GM12878 (cell line): ENCODE results near the gene PODN. TPM values are rescaled to one million over a fixed set of nuclear protein-coding genes. Genes with fewer than 3 reads are reported as not detected.

Source experiments
- ATAC-seq: fragments of 200-7000 bp; cut with Tn5 transposase; 3 replicates; pipeline ENCODE4 v1.9.1; 2020; ENCODE audit warnings: mild to moderate bottlenecking, moderate library complexity
- BruUV-seq: library from RNA; stranded (reverse); fragments of 400-500 nt; replicated peaks from 2 replicates; lab custom pipeline; 2021; lab: Mats Ljungman, UMichigan
- CTCF ChIA-PET: fragments of 300-600 bp; sonication (Branson Sonifier 250); formaldehyde crosslinking; extraction: SDS; loops from one replicate; lab custom pipeline; 2021; ENCODE audit warnings: inconsistent platforms; lab: Yijun Ruan, JAX
- POLR2A ChIA-PET: fragments of 350-600 bp; formaldehyde crosslinking; extraction: SDS; loops from one replicate; lab custom pipeline; 2021; ENCODE audit warnings: inconsistent platforms; lab: Charles Lee
- RAD21 ChIA-PET: fragments of 300-600 bp; sonication (Branson Sonifier 250); formaldehyde crosslinking; loops from one replicate; lab custom pipeline; 2023; ENCODE audit warnings: antibody characterized with exemption; ENCODE audit not compliant: unreplicated experiment; lab: Charles Lee
- SMC1A ChIA-PET: fragments of 300-600 bp; sonication (Branson Sonifier 250); formaldehyde crosslinking; loops from one replicate; lab custom pipeline; 2023; ENCODE audit not compliant: unreplicated experiment, uncharacterized antibody; lab: Charles Lee
- DNase-seq: peaks from one replicate; pipeline ENCODE4 v3.0.0-alpha.2; 2011; ENCODE audit warnings: low read depth, low spot score
- FAIRE-seq: peaks from 3 replicates; lab custom pipeline; 2011; peaks lifted over from hg19 to GRCh38; lab: Jason Lieb, UNC
- H2AFZ ChIP-seq: 2 replicates; pipeline ENCODE4 v1.6.0; 2011; ENCODE audit warnings: low read depth, low read length, control low read depth; ENCODE audit not compliant: control insufficient read depth
- H3K27ac ChIP-seq: 2 replicates; pipeline ENCODE4 v1.5.1; 2011; ENCODE audit warnings: control low read depth; ENCODE audit not compliant: control insufficient read depth, insufficient read depth
- H3K27me3 ChIP-seq, 2 experiments: replicated peaks in 1 of 2; 2 replicates each; pipeline versions ENCODE4 v1.6.0 to v1.6.1; 2011; ENCODE audit warnings: low read length in 1 of 2; ENCODE audit not compliant: control insufficient read depth in 2 of 2, insufficient read depth in 2 of 2
- H3K36me3 ChIP-seq, 2 experiments: 2 replicates each; pipeline ENCODE4 v1.5.1; 2011; ENCODE audit warnings: low read length in 1 of 2; ENCODE audit not compliant: control insufficient read depth in 2 of 2, insufficient read depth in 2 of 2
- H3K4me1 ChIP-seq: 2 replicates; pipeline ENCODE4 v1.6.1; 2011; ENCODE audit warnings: mild to moderate bottlenecking, low read length, moderate library complexity, mixed read lengths; ENCODE audit not compliant: control insufficient read depth, insufficient read depth
- H3K4me2 ChIP-seq: 2 replicates; pipeline ENCODE4 v1.6.0; 2011; ENCODE audit warnings: control low read depth; ENCODE audit not compliant: control insufficient read depth, insufficient read depth
- H3K4me3 ChIP-seq: fragments of 200-600 bp; sonication (generic); 2 replicates; pipeline ENCODE4 v1.5.1; 2016
- H3K79me2 ChIP-seq: 2 replicates; pipeline ENCODE4 v1.6.0; 2011; ENCODE audit warnings: low read length; ENCODE audit not compliant: control insufficient read depth, insufficient read depth
- H3K9ac ChIP-seq: 2 replicates; pipeline ENCODE4 v1.8.0; 2011; ENCODE audit warnings: low read length, control low read depth, mixed read lengths; ENCODE audit not compliant: control insufficient read depth, insufficient read depth
- H3K9me3 ChIP-seq: replicated peaks from 3 replicates; pipeline ENCODE4 v1.5.1; 2011; ENCODE audit warnings: mild to moderate bottlenecking, low read length; ENCODE audit not compliant: control insufficient read depth, insufficient read depth
- H4K20me1 ChIP-seq: 2 replicates; pipeline ENCODE4 v1.6.0; 2011; ENCODE audit not compliant: control insufficient read depth, insufficient read depth
- SMC3 ChIP-seq: IDR thresholded peaks from 2 replicates; pipeline ENCODE4 v1.6.1; 2011; ENCODE audit warnings: low read length, improper control_type of control experiment, borderline replicate concordance
- SUZ12 ChIP-seq: fragments of 200-600 bp; sonication (generic); IDR thresholded peaks from one replicate; pipeline ENCODE4 v1.6.1; 2018; ENCODE audit warnings: antibody characterized with exemption, mild to moderate bottlenecking; ENCODE audit not compliant: unreplicated experiment
- WGBS: methylation state at CpG from one replicate; pipeline ENCODE4 v1.1.6; 2016; ENCODE audit warnings: low lambda C conversion rate; ENCODE audit not compliant: insufficient replicate concordance, insufficient coverage; ENCODE audit errors: missing lambda C conversion rate; 5-methylcytosine and 5-hydroxymethylcytosine counted together
- in situ Hi-C: fragments of 300-500 bp; cut with MboI; formaldehyde crosslinking; loops from 9 replicates; pipeline ENCODE4 v1.14.3; 2018; ENCODE audit warnings: mixed read lengths
- intact Hi-C: fragments of 100-400 bp; cut with micrococcal nuclease; formaldehyde crosslinking; loops from one replicate; pipeline ENCODE4 v1.14.2; 2022; ENCODE audit not compliant: unreplicated experiment
- polyA plus RNA-seq, 11 experiments: library from polyadenylated mRNA; depleted of rRNA in 4 of 11; unstranded in 6 of 11; stranded (reverse) in 5 of 11; fragments of >200 nt; fragmentation: Nextera tagmentation in 4 of 11; fragmentation: Illumina TruSeq in 1 of 11; extraction: Ambion mirVana in 4 of 11; extraction: Trizol in 1 of 11; gene quantifications; 1 replicate in 1 of 11; 2 replicates in 10 of 11; pipeline versions ENCODE4 v1.2.1 to v1.2.3, GENCODE V29; 2011 to 2016; ENCODE audit warnings: inconsistent platforms in 2 of 11, missing spikeins in 2 of 11, low read depth in 1 of 11
- total RNA-seq, 4 experiments: library from RNA; depleted of rRNA in 3 of 4; stranded (reverse); fragments of >200 nt in 3 of 4; fragmentation: Illumina TruSeq in 1 of 4; extraction: Trizol in 1 of 4; gene quantifications; 2 replicates each; pipeline versions ENCODE4 v1.2.1 to v1.2.3, GENCODE V29; 2013 to 2021
- TF ChIP-seq, protein P1 (sequence below): fragments of 150-350 bp; IDR thresholded peaks from 2 replicates; pipeline ENCODE4 v1.6.1; 2016; ENCODE audit warnings: low read depth, low read length
- TF ChIP-seq, protein P2 (sequence below), 3 experiments: IDR thresholded peaks in 2 of 3; conservative IDR thresholded peaks in 1 of 3; 2 replicates each; pipeline ENCODE4 v1.5.1; 2011; ENCODE audit warnings: low read depth in 3 of 3, low read length in 3 of 3, mild to moderate bottlenecking in 3 of 3, control low read depth in 2 of 3, moderate library complexity in 2 of 3, inconsistent platforms in 1 of 3, mixed read lengths in 1 of 3; ENCODE audit not compliant: control insufficient read depth in 2 of 3, insufficient read depth in 1 of 3; ENCODE audit errors: extremely low read depth in 1 of 3

The PODN gene
- total and polyA plus RNA-seq, 10 of the 15 experiments (the other 5 are each of a cell fraction or from before 2014, with no cell fraction given): 0.10 TPM; not detected in 9

DNA sequence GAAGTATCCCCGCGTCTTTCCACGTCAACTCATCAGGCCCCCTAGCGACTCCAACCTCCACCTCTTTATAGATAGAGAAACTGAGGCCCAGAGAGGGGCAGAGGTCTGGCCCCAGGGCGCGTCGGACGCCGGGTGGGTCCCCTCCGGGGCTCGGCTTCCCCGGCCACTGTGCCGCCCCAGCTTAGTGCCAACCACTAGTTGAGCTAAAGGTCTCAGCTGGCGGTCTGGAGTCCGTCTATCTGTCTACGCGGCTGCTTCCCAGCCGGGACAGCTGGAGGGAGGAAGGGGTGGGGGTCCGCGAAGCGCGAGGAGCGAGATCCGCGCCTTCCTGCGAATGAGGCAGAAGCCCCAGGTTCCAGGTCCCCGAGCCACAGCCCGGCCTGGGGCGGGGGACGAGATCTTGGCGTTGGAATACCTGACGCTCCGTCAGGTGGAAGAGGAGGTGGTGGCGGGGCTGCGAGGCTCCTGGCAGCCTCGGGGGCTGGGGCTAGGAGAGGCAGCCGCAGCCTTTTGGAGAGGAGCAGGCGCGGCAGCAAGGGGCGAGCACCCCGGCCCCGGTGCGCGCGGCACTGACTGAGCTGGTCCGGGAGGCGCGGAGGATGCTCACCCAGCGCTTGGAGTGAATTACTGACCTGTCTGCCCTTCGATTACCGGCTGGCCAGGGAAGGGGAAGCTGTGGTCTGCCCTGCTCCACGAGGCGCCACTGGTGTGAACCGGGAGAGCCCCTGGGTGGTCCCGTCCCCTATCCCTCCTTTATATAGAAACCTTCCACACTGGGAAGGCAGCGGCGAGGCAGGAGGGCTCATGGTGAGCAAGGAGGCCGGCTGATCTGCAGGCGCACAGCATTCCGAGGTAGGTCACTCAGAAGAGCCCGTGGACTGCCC lies 937 bp downstream of the PODN start:
- no TSS peak for BruUV-seq
- Histone ChIP-seq H3K4me2 (no peak overlapping the region), H3K36me3 (no peaks in the 10 kb centered on the region), H3K27ac (no peak overlapping the region), H2AFZ (no peak overlapping the region), H3K4me1 (no peaks in the 10 kb centered on the region), H3K9ac (no peak overlapping the region), H4K20me1 (no peaks in the 10 kb centered on the region), H3K4me3 (no peak overlapping the region), H3K27me3 (peaks cover 5 to 10% of the 10 kb centered on the region in 2 experiments), H3K9me3 (no peaks in the 10 kb centered on the region), H3K79me2 (no peaks in the 10 kb centered on the region)
- TF ChIP-seq, protein P1, sequence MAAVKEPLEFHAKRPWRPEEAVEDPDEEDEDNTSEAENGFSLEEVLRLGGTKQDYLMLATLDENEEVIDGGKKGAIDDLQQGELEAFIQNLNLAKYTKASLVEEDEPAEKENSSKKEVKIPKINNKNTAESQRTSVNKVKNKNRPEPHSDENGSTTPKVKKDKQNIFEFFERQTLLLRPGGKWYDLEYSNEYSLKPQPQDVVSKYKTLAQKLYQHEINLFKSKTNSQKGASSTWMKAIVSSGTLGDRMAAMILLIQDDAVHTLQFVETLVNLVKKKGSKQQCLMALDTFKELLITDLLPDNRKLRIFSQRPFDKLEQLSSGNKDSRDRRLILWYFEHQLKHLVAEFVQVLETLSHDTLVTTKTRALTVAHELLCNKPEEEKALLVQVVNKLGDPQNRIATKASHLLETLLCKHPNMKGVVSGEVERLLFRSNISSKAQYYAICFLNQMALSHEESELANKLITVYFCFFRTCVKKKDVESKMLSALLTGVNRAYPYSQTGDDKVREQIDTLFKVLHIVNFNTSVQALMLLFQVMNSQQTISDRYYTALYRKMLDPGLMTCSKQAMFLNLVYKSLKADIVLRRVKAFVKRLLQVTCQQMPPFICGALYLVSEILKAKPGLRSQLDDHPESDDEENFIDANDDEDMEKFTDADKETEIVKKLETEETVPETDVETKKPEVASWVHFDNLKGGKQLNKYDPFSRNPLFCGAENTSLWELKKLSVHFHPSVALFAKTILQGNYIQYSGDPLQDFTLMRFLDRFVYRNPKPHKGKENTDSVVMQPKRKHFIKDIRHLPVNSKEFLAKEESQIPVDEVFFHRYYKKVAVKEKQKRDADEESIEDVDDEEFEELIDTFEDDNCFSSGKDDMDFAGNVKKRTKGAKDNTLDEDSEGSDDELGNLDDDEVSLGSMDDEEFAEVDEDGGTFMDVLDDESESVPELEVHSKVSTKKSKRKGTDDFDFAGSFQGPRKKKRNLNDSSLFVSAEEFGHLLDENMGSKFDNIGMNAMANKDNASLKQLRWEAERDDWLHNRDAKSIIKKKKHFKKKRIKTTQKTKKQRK: no peak
- TF ChIP-seq, protein P2, sequence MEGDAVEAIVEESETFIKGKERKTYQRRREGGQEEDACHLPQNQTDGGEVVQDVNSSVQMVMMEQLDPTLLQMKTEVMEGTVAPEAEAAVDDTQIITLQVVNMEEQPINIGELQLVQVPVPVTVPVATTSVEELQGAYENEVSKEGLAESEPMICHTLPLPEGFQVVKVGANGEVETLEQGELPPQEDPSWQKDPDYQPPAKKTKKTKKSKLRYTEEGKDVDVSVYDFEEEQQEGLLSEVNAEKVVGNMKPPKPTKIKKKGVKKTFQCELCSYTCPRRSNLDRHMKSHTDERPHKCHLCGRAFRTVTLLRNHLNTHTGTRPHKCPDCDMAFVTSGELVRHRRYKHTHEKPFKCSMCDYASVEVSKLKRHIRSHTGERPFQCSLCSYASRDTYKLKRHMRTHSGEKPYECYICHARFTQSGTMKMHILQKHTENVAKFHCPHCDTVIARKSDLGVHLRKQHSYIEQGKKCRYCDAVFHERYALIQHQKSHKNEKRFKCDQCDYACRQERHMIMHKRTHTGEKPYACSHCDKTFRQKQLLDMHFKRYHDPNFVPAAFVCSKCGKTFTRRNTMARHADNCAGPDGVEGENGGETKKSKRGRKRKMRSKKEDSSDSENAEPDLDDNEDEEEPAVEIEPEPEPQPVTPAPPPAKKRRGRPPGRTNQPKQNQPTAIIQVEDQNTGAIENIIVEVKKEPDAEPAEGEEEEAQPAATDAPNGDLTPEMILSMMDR (IDR thresholded peaks at IDR 0.05 in 2 of 3, conservative IDR thresholded peaks at IDR 0.05 in 1 of 3; ENCODE audit: control insufficient read depth in 2 of 3, extremely low read depth in 1 of 3, insufficient read depth in 1 of 3, low read depth in 3 of 3, low read length in 3 of 3): no peak
- TF ChIP-seq SUZ12 (peak; percentile 30), SMC3 (no peak)
- ChIA-PET RAD21 (no interaction called here), CTCF (no interaction called here), SMC1A (no interaction called here), POLR2A (no interaction called here)
- ATAC-seq: no peak
- 23% methylated on average over 59 of the region's 61 CpGs for WGBS
- no peak for FAIRE-seq
- intact Hi-C loops (no loop called here), in situ Hi-C loops (no loop called here)
- no peak for DNase-seq
